H1 (cell line): Measurements from ENCODE around the gene NTRK2. TPM values are rescaled to one million over a fixed set of nuclear protein-coding genes. Genes with fewer than 3 reads are reported as not detected.

Source experiments
- CTCF ChIA-PET: fragments of 300-600 bp; sonication (Branson Sonifier 250); formaldehyde crosslinking; loops from one replicate; lab custom pipeline; 2021; ENCODE audit not compliant: partially characterized antibody; lab: Charles Lee
- POLR2A ChIA-PET: fragments of 300-600 bp; sonication (Branson Sonifier 250); formaldehyde crosslinking; loops from one replicate; lab custom pipeline; 2021; ENCODE audit warnings: inconsistent platforms; ENCODE audit not compliant: partially characterized antibody; lab: Charles Lee
- DNase-seq, 2 experiments: peaks; one replicate each; pipeline versions ENCODE4 v3.0.0 to v3.0.0-alpha.2; 2010 to 2022; ENCODE audit warnings: low spot score in 2 of 2, low read depth in 1 of 2, mixed read lengths in 1 of 2
- FAIRE-seq: peaks from 2 replicates; lab custom pipeline; 2011; peaks lifted over from hg19 to GRCh38; lab: Jason Lieb, UNC
- H2AFZ ChIP-seq: 2 replicates; pipeline ENCODE4 v1.8.1; 2012; ENCODE audit warnings: low read length, inconsistent platforms
- H2AK5ac ChIP-seq: 2 replicates; pipeline ENCODE4 v1.6.1; 2013; ENCODE audit warnings: low read depth, low read length
- H2BK120ac ChIP-seq: replicated peaks from 2 replicates; pipeline ENCODE3; 2013; ENCODE audit warnings: low read depth, low read length, inconsistent platforms
- H2BK12ac ChIP-seq: 2 replicates; pipeline ENCODE4 v1.6.1; 2013; ENCODE audit warnings: low read depth, low read length
- H2BK15ac ChIP-seq: 2 replicates; pipeline ENCODE4 v1.6.1; 2013; ENCODE audit warnings: low read length
- H2BK20ac ChIP-seq: 2 replicates; pipeline ENCODE4 v1.6.1; 2013; ENCODE audit warnings: low read length
- H2BK5ac ChIP-seq: 2 replicates; pipeline ENCODE4 v1.6.1; 2013; ENCODE audit warnings: low read depth, low read length
- H3K14ac ChIP-seq: 2 replicates; pipeline ENCODE4 v1.6.1; 2013; ENCODE audit warnings: inconsistent platforms; ENCODE audit not compliant: insufficient read length
- H3K18ac ChIP-seq: 2 replicates; pipeline ENCODE4 v1.6.1; 2013; ENCODE audit warnings: low read length; ENCODE audit errors: extremely low read depth
- H3K23ac ChIP-seq: 2 replicates; pipeline ENCODE4 v1.6.1; 2013; ENCODE audit warnings: inconsistent platforms; ENCODE audit not compliant: insufficient read length
- H3K23me2 ChIP-seq: 2 replicates; pipeline ENCODE4 v1.6.1; 2013; ENCODE audit warnings: low read depth, low read length
- H3K27ac ChIP-seq: 2 replicates; pipeline ENCODE4 v1.6.1; 2011; ENCODE audit warnings: low read depth, low read length, inconsistent platforms
- H3K27me3 ChIP-seq, 4 experiments: replicated peaks in 1 of 4; 1 replicate in 1 of 4; 2 replicates in 3 of 4; pipeline versions ENCODE4 v1.6.1 to v1.8.1; 2011 to 2013; ENCODE audit warnings: low read length in 3 of 4, mild to moderate bottlenecking in 3 of 4, inconsistent platforms in 2 of 4, mixed read lengths in 2 of 4, moderate library complexity in 1 of 4; ENCODE audit not compliant: control insufficient read depth in 3 of 4, insufficient read depth in 3 of 4; ENCODE audit errors: extremely low read depth in 1 of 4
- H3K36me3 ChIP-seq, 4 experiments: 2 replicates each; pipeline versions ENCODE4 v1.6.1 to v1.8.1; 2011 to 2013; ENCODE audit warnings: mild to moderate bottlenecking in 4 of 4, low read length in 3 of 4, moderate library complexity in 2 of 4, control low read depth in 1 of 4, inconsistent platforms in 1 of 4; ENCODE audit not compliant: insufficient read depth in 4 of 4, control insufficient read depth in 2 of 4
- H3K4ac ChIP-seq: replicated peaks from 2 replicates; pipeline ENCODE3; 2013; ENCODE audit warnings: low read length, low read depth, mixed read lengths, inconsistent platforms; ENCODE audit not compliant: insufficient read length
- H3K4me1 ChIP-seq, 4 experiments: replicated peaks in 1 of 4; 1 replicate in 1 of 4; 2 replicates in 3 of 4; pipeline versions ENCODE4 v1.6.1 to v1.8.1; 2011 to 2013; ENCODE audit warnings: low read length in 3 of 4, inconsistent platforms in 2 of 4, mixed read lengths in 1 of 4; ENCODE audit not compliant: insufficient read depth in 4 of 4, control insufficient read depth in 3 of 4
- H3K4me2 ChIP-seq, 2 experiments: 2 replicates each; pipeline versions ENCODE4 v1.6.1 to v1.8.1; 2011 to 2013; ENCODE audit warnings: low read depth in 2 of 2, low read length in 2 of 2, control low read depth in 1 of 2, inconsistent platforms in 1 of 2, mild to moderate bottlenecking in 1 of 2; ENCODE audit not compliant: insufficient read depth in 1 of 2
- H3K4me3 ChIP-seq, 4 experiments: fragments of 200-600, 300-600 bp in 1 of 4; sonication (generic), shearing (Covaris generic), sonication (Bioruptor Twin) in 1 of 4; 2 replicates each; pipeline versions ENCODE4 v1.5.1 to v1.8.1; 2011 to 2016; ENCODE audit warnings: low read length in 4 of 4, low read depth in 3 of 4, control low read depth in 2 of 4, inconsistent platforms in 2 of 4, mild to moderate bottlenecking in 2 of 4, mixed read lengths in 1 of 4, moderate library complexity in 1 of 4; ENCODE audit not compliant: insufficient read depth in 2 of 4; ENCODE audit errors: extremely low read depth in 1 of 4
- H3K56ac ChIP-seq: replicated peaks from 2 replicates; pipeline ENCODE3; 2013; ENCODE audit warnings: low read depth, mild to moderate bottlenecking, mixed read lengths, low read length, inconsistent platforms; ENCODE audit not compliant: insufficient read length
- H3K79me1 ChIP-seq: 2 replicates; pipeline ENCODE4 v1.6.1; 2013; ENCODE audit warnings: low read depth, low read length, control low read depth
- H3K79me2 ChIP-seq, 2 experiments: 2 replicates each; pipeline versions ENCODE4 v1.6.1 to v1.8.1; 2012 to 2013; ENCODE audit warnings: low read length in 2 of 2, mild to moderate bottlenecking in 2 of 2, inconsistent platforms in 1 of 2; ENCODE audit not compliant: insufficient read depth in 2 of 2, control insufficient read depth in 1 of 2
- H3K9ac ChIP-seq, 4 experiments: replicated peaks in 1 of 4; 1 replicate in 1 of 4; 2 replicates in 3 of 4; pipeline versions ENCODE4 v1.6.1 to v1.8.1; 2011 to 2013; ENCODE audit warnings: low read depth in 3 of 4, low read length in 3 of 4, control low read depth in 2 of 4, mild to moderate bottlenecking in 2 of 4, moderate library complexity in 2 of 4, inconsistent platforms in 1 of 4; ENCODE audit errors: extremely low read depth in 1 of 4
- H3K9me3 ChIP-seq, 2 experiments: 2 replicates each; pipeline versions ENCODE4 v1.6.1 to v1.8.1; 2012 to 2013; ENCODE audit warnings: mild to moderate bottlenecking in 2 of 2, moderate library complexity in 2 of 2, control low read depth in 1 of 2, inconsistent platforms in 1 of 2, low read depth in 1 of 2, low read length in 1 of 2, mixed read lengths in 1 of 2; ENCODE audit not compliant: insufficient read depth in 2 of 2
- H4K20me1 ChIP-seq, 2 experiments: replicated peaks in 1 of 2; 2 replicates each; pipeline versions ENCODE3 to v1.8.1; 2011 to 2013; ENCODE audit warnings: inconsistent platforms in 2 of 2, low read length in 2 of 2, mild to moderate bottlenecking in 1 of 2; ENCODE audit not compliant: insufficient read depth in 2 of 2, control insufficient read depth in 1 of 2
- H4K5ac ChIP-seq: 2 replicates; pipeline ENCODE4 v1.6.1; 2013; ENCODE audit warnings: low read length, low read depth, mixed read lengths, inconsistent platforms; ENCODE audit not compliant: insufficient read length
- H4K8ac ChIP-seq: 2 replicates; pipeline ENCODE4 v1.8.0; 2013; ENCODE audit warnings: mild to moderate bottlenecking, moderate library complexity, low read length, inconsistent platforms; ENCODE audit not compliant: insufficient read depth; ENCODE audit errors: extremely low read depth
- H4K91ac ChIP-seq: replicated peaks from 2 replicates; pipeline ENCODE3; 2013; ENCODE audit warnings: low read length, mixed read lengths, inconsistent platforms; ENCODE audit not compliant: insufficient read length
- BACH1 ChIP-seq: IDR thresholded peaks from 2 replicates; pipeline ENCODE4 v1.6.1; 2012; ENCODE audit warnings: low read length, improper control_type of control experiment
- BRCA1 ChIP-seq: IDR thresholded peaks from 2 replicates; pipeline ENCODE4 v1.6.1; 2012; ENCODE audit warnings: low read depth, low read length, improper control_type of control experiment
- CHD1 ChIP-seq: IDR thresholded peaks from 2 replicates; pipeline ENCODE4 v1.6.1; 2012; ENCODE audit warnings: low read depth, low read length, improper control_type of control experiment
- CREB1 ChIP-seq: IDR thresholded peaks from 2 replicates; pipeline ENCODE4 v1.6.1; 2012; ENCODE audit warnings: inconsistent platforms
- EGR1 ChIP-seq: IDR thresholded peaks from 2 replicates; pipeline ENCODE4 v1.6.1; 2011; ENCODE audit warnings: low read depth, low read length, borderline replicate concordance
- GABPA ChIP-seq: IDR thresholded peaks from 2 replicates; pipeline ENCODE4 v1.6.1; 2011; ENCODE audit warnings: mild to moderate bottlenecking, low read length, moderate library complexity, borderline replicate concordance; ENCODE audit not compliant: insufficient read depth
- KDM1A ChIP-seq: fragments of 200-600, 300-600 bp; sonication (generic); IDR thresholded peaks from 2 replicates; pipeline ENCODE4 v1.7.1; 2016; ENCODE audit warnings: mild to moderate bottlenecking, low read length, borderline replicate concordance
- PHF8 ChIP-seq: fragments of 200-600 bp; sonication (generic); conservative IDR thresholded peaks from 2 replicates; pipeline ENCODE4 v1.7.1; 2012; ENCODE audit warnings: low read depth, mild to moderate bottlenecking, inconsistent platforms, low read length, moderate library complexity
- TBP ChIP-seq: IDR thresholded peaks from 2 replicates; pipeline ENCODE4 v1.6.1; 2011; ENCODE audit warnings: low read depth, low read length, improper control_type of control experiment
- WGBS, 2 experiments: shearing (Covaris generic) in 1 of 2; methylation state at CpG; one replicate each; pipeline versions ENCODE4 v1.1.6 to v1.1.7; 2013 to 2015; ENCODE audit warnings: low lambda C conversion rate in 2 of 2, mixed read lengths in 2 of 2, inconsistent platforms in 1 of 2, low coverage in 1 of 2, missing lambda C conversion rate in 1 of 2; ENCODE audit not compliant: insufficient replicate concordance in 2 of 2, insufficient coverage in 1 of 2, insufficient read length in 1 of 2; ENCODE audit errors: extremely low coverage in 1 of 2, missing lambda C conversion rate in 1 of 2; 5-methylcytosine and 5-hydroxymethylcytosine counted together
- polyA plus RNA-seq, 7 experiments: library from polyadenylated mRNA; depleted of rRNA in 3 of 7; stranded (reverse) in 5 of 7; unstranded in 2 of 7; fragments of >200 nt in 5 of 7; fragments of 200-250 nt in 2 of 7; gene quantifications; 1 replicate in 5 of 7; 2 replicates in 1 of 7; 4 replicates in 1 of 7; pipeline versions ENCODE4 v1.2.1 to v1.2.3, GENCODE V29; 2011 to 2013; ENCODE audit warnings: missing spikeins in 2 of 7, mixed read lengths in 2 of 7
- total RNA-seq: library from RNA; stranded (reverse); fragmentation: NEBNext Ultra II Directional; extraction: Animal tissue kit (Norgen Biotek cat#: 25700); gene quantifications from 2 replicates; pipeline ENCODE4 v1.2.1, GENCODE V29; 2021
- TF ChIP-seq, protein P1 (sequence below), 3 experiments: IDR thresholded peaks; 1 replicate in 2 of 3; 2 replicates in 1 of 3; pipeline versions ENCODE4 v1.5.1 to v1.6.1; 2011; ENCODE audit warnings: low read length in 3 of 3, mild to moderate bottlenecking in 3 of 3, inconsistent platforms in 2 of 3, low read depth in 1 of 3, moderate library complexity in 1 of 3; ENCODE audit not compliant: insufficient read depth in 1 of 3; ENCODE audit errors: control extremely low read depth in 1 of 3

NTRK2 gene
- total and polyA plus RNA-seq, 2 of the 8 experiments (the other 6 are each of a cell fraction or from before 2014, with no cell fraction given) = 0.03 to 0.04 TPM

DNA sequence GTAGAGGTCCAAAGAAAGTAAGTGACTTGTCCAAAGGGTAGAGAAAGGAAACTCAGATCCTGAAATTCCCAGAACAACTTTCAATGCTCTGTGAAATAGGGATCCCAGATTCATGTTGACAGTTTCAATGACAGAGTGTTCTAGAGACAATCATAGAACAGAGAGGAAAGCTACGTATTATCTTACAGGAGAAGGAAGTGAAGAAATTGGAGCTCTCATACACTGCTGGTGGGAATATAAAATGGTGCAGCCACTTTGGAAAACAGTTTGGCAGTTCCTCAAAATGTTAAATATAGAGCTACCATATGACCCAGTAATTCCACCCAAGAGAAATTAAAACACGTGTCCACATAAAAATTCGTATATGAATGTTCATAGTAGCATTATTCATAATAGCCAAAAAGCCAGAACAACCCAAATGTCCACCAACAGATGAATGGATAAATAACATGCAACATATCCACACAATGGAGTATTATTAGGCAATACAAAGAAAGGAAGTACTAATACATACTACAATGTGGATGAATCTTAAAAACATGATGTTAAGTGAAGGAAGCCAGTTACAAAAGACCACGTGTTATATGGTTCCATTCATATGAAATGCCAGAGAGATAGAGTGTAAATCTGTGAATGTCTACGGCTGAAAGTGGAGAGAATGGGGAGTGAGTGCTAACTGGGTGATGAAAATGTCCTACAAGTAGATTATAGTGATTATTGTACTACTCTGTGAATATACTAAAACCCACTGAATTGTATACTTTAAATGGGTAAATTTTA, 197.1 kb downstream of the NTRK2 start:
- Histone ChIP-seq H3K14ac (no peak overlapping the region), H3K9ac (no peak overlapping the region), H3K4me1 (peaks cover 3 to 23% (median 14%) of the 10 kb centered on the region in 4 experiments; a peak in 4 of 7 replicates), H3K79me2 (no peaks in the 10 kb centered on the region), H2AFZ (no peak overlapping the region), H2BK120ac (no peak overlapping the region), H2AK5ac (no peak overlapping the region), H3K4ac (no peak overlapping the region), H2BK15ac (no peak overlapping the region), H4K5ac (no peak overlapping the region), H3K27me3 (no peaks in the 10 kb centered on the region), H4K20me1 (no peaks in the 10 kb centered on the region), H2BK5ac (no peak overlapping the region), H3K56ac (no peak overlapping the region), H3K36me3 (no peaks in the 10 kb centered on the region), H3K23me2 (no peaks in the 10 kb centered on the region), H3K18ac (no peak overlapping the region), H3K4me2 (no peak overlapping the region), H3K79me1 (no peaks in the 10 kb centered on the region), H3K27ac (no peak overlapping the region), H4K8ac (no peak overlapping the region), H2BK12ac (no peak overlapping the region), H2BK20ac (no peak overlapping the region), H3K23ac (no peak overlapping the region), H3K4me3 (no peak overlapping the region), H4K91ac (no peak overlapping the region), H3K9me3 (no peaks in the 10 kb centered on the region)
- DNase-seq (no peak), FAIRE-seq (no peak)
- WGBS, 2 experiments = 92% methylated on average over 5 of the region's 5 CpGs; no CpG with 5 or more reads in 1 of the 2 experiments
- POLR2A ChIA-PET = no interaction called here
- CTCF ChIA-PET = interaction anchor here (0.7 to 2.0 kb wide), 4 partner anchors 23 to 169 kb away, joined by 3 to 5 read pairs (median 3); no protein-coding TSS in a partner anchor
- TF ChIP-seq KDM1A = no peak
- no peak for TF ChIP-seq BACH1
- no peak for TF ChIP-seq CREB1
- TF ChIP-seq PHF8 = no peak
- no peak for TF ChIP-seq EGR1
- no peak for TF ChIP-seq CHD1
- no peak for TF ChIP-seq GABPA
- TF ChIP-seq, protein P1, sequence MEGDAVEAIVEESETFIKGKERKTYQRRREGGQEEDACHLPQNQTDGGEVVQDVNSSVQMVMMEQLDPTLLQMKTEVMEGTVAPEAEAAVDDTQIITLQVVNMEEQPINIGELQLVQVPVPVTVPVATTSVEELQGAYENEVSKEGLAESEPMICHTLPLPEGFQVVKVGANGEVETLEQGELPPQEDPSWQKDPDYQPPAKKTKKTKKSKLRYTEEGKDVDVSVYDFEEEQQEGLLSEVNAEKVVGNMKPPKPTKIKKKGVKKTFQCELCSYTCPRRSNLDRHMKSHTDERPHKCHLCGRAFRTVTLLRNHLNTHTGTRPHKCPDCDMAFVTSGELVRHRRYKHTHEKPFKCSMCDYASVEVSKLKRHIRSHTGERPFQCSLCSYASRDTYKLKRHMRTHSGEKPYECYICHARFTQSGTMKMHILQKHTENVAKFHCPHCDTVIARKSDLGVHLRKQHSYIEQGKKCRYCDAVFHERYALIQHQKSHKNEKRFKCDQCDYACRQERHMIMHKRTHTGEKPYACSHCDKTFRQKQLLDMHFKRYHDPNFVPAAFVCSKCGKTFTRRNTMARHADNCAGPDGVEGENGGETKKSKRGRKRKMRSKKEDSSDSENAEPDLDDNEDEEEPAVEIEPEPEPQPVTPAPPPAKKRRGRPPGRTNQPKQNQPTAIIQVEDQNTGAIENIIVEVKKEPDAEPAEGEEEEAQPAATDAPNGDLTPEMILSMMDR (IDR thresholded peaks at IDR 0.05; ENCODE audit: control extremely low read depth in 1 of 3, insufficient read depth in 1 of 3, low read depth in 1 of 3, low read length in 3 of 3) = no peak
- TF ChIP-seq TBP = no peak
- no peak for TF ChIP-seq BRCA1
